Trophoblast cell (in vitro differentiated cells and primary cell): ENCODE measurements around the gene DSG2.

Source experiments
- DNase-seq, 2 donors: peaks; one replicate each; pipeline ENCODE4 v3.0.0-alpha.2; 2016
- H2AFZ ChIP-seq: 2 replicates; pipeline ENCODE4 v1.6.1; 2013; ENCODE audit warnings: low read length, moderate library complexity, mild to moderate bottlenecking; ENCODE audit not compliant: insufficient read depth, poor library complexity
- H2AK5ac ChIP-seq: 2 replicates; pipeline ENCODE4 v1.6.1; 2013; ENCODE audit warnings: mild to moderate bottlenecking, low read length
- H2BK120ac ChIP-seq: 2 replicates; pipeline ENCODE4 v1.6.1; 2013; ENCODE audit warnings: low read length, mild to moderate bottlenecking, moderate library complexity; ENCODE audit not compliant: insufficient read depth, poor library complexity
- H2BK12ac ChIP-seq: 2 replicates; pipeline ENCODE4 v1.6.1; 2013; ENCODE audit warnings: mild to moderate bottlenecking, low read length, moderate library complexity
- H2BK5ac ChIP-seq: 2 replicates; pipeline ENCODE4 v1.6.1; 2013; ENCODE audit warnings: low read length, low read depth, moderate library complexity, mild to moderate bottlenecking; ENCODE audit not compliant: poor library complexity
- H3K14ac ChIP-seq: 2 replicates; pipeline ENCODE4 v1.6.1; 2013; ENCODE audit warnings: mild to moderate bottlenecking, low read length
- H3K18ac ChIP-seq: 2 replicates; pipeline ENCODE4 v1.6.1; 2013; ENCODE audit warnings: mild to moderate bottlenecking, low read length
- H3K23ac ChIP-seq: 2 replicates; pipeline ENCODE4 v1.6.1; 2013; ENCODE audit warnings: low read length
- H3K27ac ChIP-seq: 2 replicates; pipeline ENCODE4 v1.5.1; 2013; ENCODE audit warnings: low read depth, mild to moderate bottlenecking, inconsistent platforms, low read length, moderate library complexity
- H3K27me3 ChIP-seq: 2 replicates; pipeline ENCODE4 v1.6.1; 2013; ENCODE audit warnings: inconsistent platforms, mild to moderate bottlenecking, low read length, moderate library complexity; ENCODE audit not compliant: insufficient read depth
- H3K36me3 ChIP-seq, 2 experiments: 1 replicate in 1 of 2; 2 replicates in 1 of 2; pipeline ENCODE4 v1.6.1; 2013; ENCODE audit warnings: low read length in 2 of 2, mild to moderate bottlenecking in 2 of 2, moderate library complexity in 1 of 2; ENCODE audit not compliant: insufficient read depth in 2 of 2, control insufficient read depth in 1 of 2
- H3K4ac ChIP-seq: 2 replicates; pipeline ENCODE4 v1.6.1; 2013; ENCODE audit warnings: low read depth, mild to moderate bottlenecking, low read length, moderate library complexity
- H3K4me1 ChIP-seq, 2 experiments: 1 replicate in 1 of 2; 2 replicates in 1 of 2; pipeline ENCODE4 v1.6.1; 2013; ENCODE audit warnings: low read length in 2 of 2, mild to moderate bottlenecking in 2 of 2, moderate library complexity in 1 of 2; ENCODE audit not compliant: insufficient read depth in 2 of 2, control insufficient read depth in 1 of 2
- H3K4me2 ChIP-seq: 2 replicates; pipeline ENCODE4 v1.6.1; 2013; ENCODE audit warnings: inconsistent platforms, mild to moderate bottlenecking, low read length, moderate library complexity
- H3K4me3 ChIP-seq: 2 replicates; pipeline ENCODE4 v1.5.1; 2013; ENCODE audit warnings: mild to moderate bottlenecking, low read depth, low read length, inconsistent platforms
- H3K79me1 ChIP-seq: one replicate; pipeline ENCODE4 v1.6.1; 2013; ENCODE audit warnings: low read length
- H3K79me2 ChIP-seq: 2 replicates; pipeline ENCODE4 v1.6.1; 2013; ENCODE audit warnings: low read length, mild to moderate bottlenecking; ENCODE audit not compliant: control insufficient read depth, insufficient read depth, poor library complexity
- H3K9ac ChIP-seq: 2 replicates; pipeline ENCODE4 v1.6.1; 2013; ENCODE audit warnings: mild to moderate bottlenecking, low read length
- H3K9me3 ChIP-seq: 2 replicates; pipeline ENCODE4 v1.6.1; 2013; ENCODE audit warnings: low read depth, mild to moderate bottlenecking, control low read depth, inconsistent platforms, low read length; ENCODE audit not compliant: insufficient read depth
- H4K12ac ChIP-seq: 2 replicates; pipeline ENCODE4 v1.6.1; 2013; ENCODE audit warnings: low read depth, mild to moderate bottlenecking, low read length, moderate library complexity
- H4K8ac ChIP-seq: 2 replicates; pipeline ENCODE4 v1.6.1; 2013; ENCODE audit warnings: low read depth, mild to moderate bottlenecking, low read length, moderate library complexity
- H4K91ac ChIP-seq: one replicate; pipeline ENCODE4 v1.6.1; 2013; ENCODE audit warnings: low read depth, mild to moderate bottlenecking, low read length, moderate library complexity
- WGBS: extraction: QIAGEN DNeasy Blood & Tissue Kit; methylation state at CpG from one replicate; pipeline ENCODE4 v1.1.7; 2013; ENCODE audit warnings: missing lambda C conversion rate; ENCODE audit not compliant: insufficient read length, insufficient coverage; ENCODE audit errors: extremely low coverage; 5-methylcytosine and 5-hydroxymethylcytosine counted together

Gene DSG2

DNA sequence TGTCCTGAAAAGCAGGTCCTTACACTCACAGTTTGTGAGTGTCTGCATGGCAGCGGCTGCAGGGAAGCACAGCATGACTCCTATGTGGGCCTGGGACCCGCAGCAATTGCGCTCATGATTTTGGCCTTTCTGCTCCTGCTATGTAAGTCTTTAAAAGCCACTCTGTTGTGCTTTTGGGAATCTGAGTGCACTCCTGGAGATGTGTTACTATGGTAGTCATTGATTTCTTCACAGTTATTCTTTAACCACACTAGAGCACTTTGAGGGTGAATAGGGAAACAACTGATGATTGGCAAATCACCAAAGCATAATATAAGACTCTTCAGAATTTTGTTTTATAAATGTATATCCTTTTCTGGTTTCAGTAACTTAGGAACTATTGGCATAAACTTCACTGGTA, 40.9 kb downstream of the DSG2 start:
- H3K4me1 ChIP-seq, result no peaks in the 10 kb centered on the region
- no peak overlapping the region for H3K23ac ChIP-seq
- no peak overlapping the region for H3K27ac ChIP-seq
- H4K12ac ChIP-seq, result no peak overlapping the region
- no peak overlapping the region for H3K9ac ChIP-seq
- H4K8ac ChIP-seq, result no peak overlapping the region
- no peak overlapping the region for H2BK12ac ChIP-seq
- no peak overlapping the region for H3K14ac ChIP-seq
- no peak overlapping the region for H2AFZ ChIP-seq
- H3K4me2 ChIP-seq, result no peak overlapping the region
- H3K18ac ChIP-seq, result no peak overlapping the region
- no peak overlapping the region for H4K91ac ChIP-seq
- no peak overlapping the region for H3K4me3 ChIP-seq
- no CpG with 5 or more reads among the region's 3 CpGs for WGBS
- DNase-seq, result no peak
- H3K9me3 ChIP-seq, result no peaks in the 10 kb centered on the region
- H2AK5ac ChIP-seq, result no peak overlapping the region
- no peak overlapping the region for H3K4ac ChIP-seq
- no peaks in the 10 kb centered on the region for H3K27me3 ChIP-seq
- no peaks in the 10 kb centered on the region for H3K79me2 ChIP-seq
- H3K36me3 ChIP-seq, result peaks cover 25 to 55% of the 10 kb centered on the region in 2 experiments
- no peak overlapping the region for H2BK5ac ChIP-seq
- no peaks in the 10 kb centered on the region for H3K79me1 ChIP-seq
- H2BK120ac ChIP-seq, result no peak overlapping the region

DNA sequence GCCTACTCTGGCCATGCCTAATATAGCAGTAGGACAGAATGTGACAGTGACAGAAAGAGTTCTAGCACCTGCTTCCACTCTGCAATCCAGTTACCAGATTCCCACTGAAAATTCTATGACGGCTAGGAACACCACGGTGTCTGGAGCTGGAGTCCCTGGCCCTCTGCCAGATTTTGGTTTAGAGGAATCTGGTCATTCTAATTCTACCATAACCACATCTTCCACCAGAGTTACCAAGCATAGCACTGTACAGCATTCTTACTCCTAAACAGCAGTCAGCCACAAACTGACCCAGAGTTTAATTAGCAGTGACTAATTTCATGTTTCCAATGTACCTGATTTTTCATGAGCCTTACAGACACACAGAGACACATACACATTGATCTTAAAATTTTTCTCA, 48.5 kb downstream of the DSG2 start:
- no peak overlapping the region for H3K4me2 ChIP-seq
- no peaks in the 10 kb centered on the region for H3K79me2 ChIP-seq
- peaks cover 17 to 27% of the 10 kb centered on the region in 2 experiments for H3K36me3 ChIP-seq
- H3K79me1 ChIP-seq, result no peaks in the 10 kb centered on the region
- no peak overlapping the region for H2BK5ac ChIP-seq
- no peak overlapping the region for H4K12ac ChIP-seq
- WGBS, result no CpG with 5 or more reads among the region's 2 CpGs
- H2AFZ ChIP-seq, result no peak overlapping the region
- H3K27me3 ChIP-seq, result no peaks in the 10 kb centered on the region
- no peak for DNase-seq
- H3K14ac ChIP-seq, result no peak overlapping the region
- no peak overlapping the region for H3K27ac ChIP-seq
- no peak overlapping the region for H3K4me3 ChIP-seq
- H3K4me1 ChIP-seq, result no peaks in the 10 kb centered on the region
- H3K9ac ChIP-seq, result no peak overlapping the region
- no peak overlapping the region for H3K4ac ChIP-seq
- H2BK12ac ChIP-seq, result no peak overlapping the region
- H4K8ac ChIP-seq, result no peak overlapping the region
- H2BK120ac ChIP-seq, result no peak overlapping the region
- no peak overlapping the region for H3K18ac ChIP-seq
- H2AK5ac ChIP-seq, result no peak overlapping the region
- no peak overlapping the region for H4K91ac ChIP-seq
- H3K23ac ChIP-seq, result no peak overlapping the region
- H3K9me3 ChIP-seq, result no peaks in the 10 kb centered on the region

DNA sequence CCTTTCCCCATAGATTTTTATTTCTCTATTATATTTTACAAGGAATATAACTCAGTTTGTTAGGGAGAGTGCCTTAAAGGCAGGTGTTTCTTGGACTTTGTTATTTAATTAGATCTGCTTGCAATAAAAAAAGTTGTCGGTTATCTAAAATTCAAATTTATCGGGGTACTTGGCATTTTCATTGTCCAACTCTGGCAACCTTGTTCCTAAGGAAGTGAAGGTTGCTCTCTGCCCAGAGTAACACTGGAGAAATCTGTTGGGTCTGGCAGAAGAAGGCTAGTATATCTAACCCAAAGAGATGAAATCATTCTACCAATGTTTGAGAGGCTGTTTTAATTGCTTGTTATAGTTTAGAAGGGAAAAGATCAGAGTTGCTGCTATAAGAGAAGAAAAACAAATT, 50.9 kb downstream of the DSG2 start:
- Histone ChIP-seq H3K4ac (no peak overlapping the region), H3K18ac (no peak overlapping the region), H2BK120ac (no peak overlapping the region), H3K9me3 (no peaks in the 10 kb centered on the region), H3K79me2 (no peaks in the 10 kb centered on the region), H3K4me1 (no peaks in the 10 kb centered on the region), H3K23ac (no peak overlapping the region), H3K14ac (no peak overlapping the region), H3K4me2 (no peak overlapping the region), H3K36me3 (peaks cover 9 to 12% of the 10 kb centered on the region in 2 experiments), H2BK12ac (no peak overlapping the region), H3K27me3 (no peaks in the 10 kb centered on the region), H3K9ac (no peak overlapping the region), H2AK5ac (no peak overlapping the region), H3K4me3 (no peak overlapping the region), H2AFZ (no peak overlapping the region), H4K91ac (no peak overlapping the region), H4K8ac (no peak overlapping the region), H4K12ac (no peak overlapping the region), H3K27ac (no peak overlapping the region), H2BK5ac (no peak overlapping the region), H3K79me1 (no peaks in the 10 kb centered on the region)
- WGBS, result no CpG with 5 or more reads among the region's 2 CpGs
- no peak for DNase-seq

DNA sequence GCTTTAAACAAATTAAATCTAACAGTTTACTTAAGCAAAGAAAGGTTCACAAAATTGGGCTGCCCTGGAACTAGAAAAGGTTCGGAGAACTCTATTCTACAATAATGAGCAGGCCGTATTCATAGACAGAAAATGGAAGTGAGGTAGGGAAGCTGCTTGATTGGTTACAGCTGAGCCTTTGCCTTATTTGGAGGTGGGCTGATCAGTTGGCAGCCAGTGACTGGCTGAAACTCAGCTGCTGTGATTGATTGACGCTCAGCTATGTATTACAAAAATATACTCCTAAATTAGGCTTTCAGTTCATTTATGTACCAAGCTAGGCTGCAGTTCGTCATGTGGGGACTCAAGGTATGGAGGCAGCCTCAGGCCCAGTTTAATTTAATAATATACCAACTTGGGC, 51.4 kb downstream of the DSG2 start:
- no peak overlapping the region for H3K18ac ChIP-seq
- H2AFZ ChIP-seq, result no peak overlapping the region
- DNase-seq, result no peak
- H4K12ac ChIP-seq, result no peak overlapping the region
- no peak overlapping the region for H3K23ac ChIP-seq
- H3K79me1 ChIP-seq, result no peaks in the 10 kb centered on the region
- H4K8ac ChIP-seq, result no peak overlapping the region
- no peak overlapping the region for H2BK5ac ChIP-seq
- no peaks in the 10 kb centered on the region for H3K79me2 ChIP-seq
- no peak overlapping the region for H3K14ac ChIP-seq
- no peak overlapping the region for H2BK120ac ChIP-seq
- H3K4me3 ChIP-seq, result no peak overlapping the region
- H3K4me1 ChIP-seq, result no peaks in the 10 kb centered on the region
- no peak overlapping the region for H3K4ac ChIP-seq
- WGBS, result no CpG with 5 or more reads among the region's 4 CpGs
- H2BK12ac ChIP-seq, result no peak overlapping the region
- no peak overlapping the region for H3K27ac ChIP-seq
- H3K36me3 ChIP-seq, result peaks cover 9 to 12% of the 10 kb centered on the region in 2 experiments
- no peak overlapping the region for H3K4me2 ChIP-seq
- H4K91ac ChIP-seq, result no peak overlapping the region
- no peaks in the 10 kb centered on the region for H3K9me3 ChIP-seq
- H3K27me3 ChIP-seq, result no peaks in the 10 kb centered on the region
- H3K9ac ChIP-seq, result no peak overlapping the region
- H2AK5ac ChIP-seq, result no peak overlapping the region
